ENCODE measurements around the gene RHBDL1. TPM values are rescaled to one million over a fixed set of nuclear protein-coding genes. Genes with fewer than 3 reads are reported as not detected.

Gene RHBDL1
- 0.58 and 4.4 TPM in 2 replicates for total RNA-seq

DNA sequence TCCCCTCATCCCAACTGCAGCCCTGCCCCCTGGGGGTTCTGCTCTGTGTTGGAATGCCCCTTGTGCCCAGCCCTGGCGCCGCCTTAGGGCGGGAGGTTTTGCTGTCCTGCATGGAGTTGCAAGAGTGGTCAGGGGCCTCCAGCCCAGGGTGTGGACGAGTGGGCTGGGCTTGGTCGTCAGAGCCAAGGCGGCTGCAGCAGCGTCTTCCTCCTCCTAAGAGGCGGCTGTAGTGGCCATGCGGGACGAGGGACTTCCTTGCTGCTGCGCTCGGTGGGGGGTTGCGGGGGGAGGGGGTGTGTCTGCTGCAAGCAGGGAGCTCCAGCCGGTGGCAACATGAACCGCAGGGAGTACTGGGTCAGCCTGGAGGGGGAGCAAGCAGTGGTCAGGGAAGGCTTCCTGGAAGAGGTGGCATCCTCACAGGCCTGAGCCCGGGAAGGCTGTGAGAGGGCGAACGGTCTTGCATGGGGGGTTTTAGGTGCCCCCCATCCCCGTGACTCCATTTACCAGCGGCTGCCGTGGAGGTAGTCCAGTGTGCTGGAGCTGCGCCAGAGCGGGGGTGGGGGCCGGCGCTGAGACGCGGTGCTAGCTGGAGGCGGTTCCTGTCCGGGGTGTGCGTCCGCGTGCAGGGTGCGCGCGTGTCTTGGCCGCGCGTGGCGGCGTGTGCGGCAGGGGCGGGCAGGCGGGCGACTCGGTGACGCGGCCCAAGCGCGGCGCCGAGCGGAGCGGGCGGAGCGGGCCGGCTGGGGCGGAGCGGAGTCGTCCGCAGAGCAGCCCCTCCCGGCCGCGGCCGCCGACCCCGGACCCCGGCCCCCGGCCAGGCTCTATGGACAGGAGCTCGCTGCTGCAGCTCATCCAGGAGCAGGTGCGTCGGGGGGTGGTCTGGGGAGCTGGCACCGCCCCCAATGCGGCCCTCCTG lies at the start of gene RHBDL1:
RHBDL1 (plus strand) TSS at position 704 of the 916 bp plus-strand sequence; CDS start at position 824, 120 bp downstream.

DNA sequence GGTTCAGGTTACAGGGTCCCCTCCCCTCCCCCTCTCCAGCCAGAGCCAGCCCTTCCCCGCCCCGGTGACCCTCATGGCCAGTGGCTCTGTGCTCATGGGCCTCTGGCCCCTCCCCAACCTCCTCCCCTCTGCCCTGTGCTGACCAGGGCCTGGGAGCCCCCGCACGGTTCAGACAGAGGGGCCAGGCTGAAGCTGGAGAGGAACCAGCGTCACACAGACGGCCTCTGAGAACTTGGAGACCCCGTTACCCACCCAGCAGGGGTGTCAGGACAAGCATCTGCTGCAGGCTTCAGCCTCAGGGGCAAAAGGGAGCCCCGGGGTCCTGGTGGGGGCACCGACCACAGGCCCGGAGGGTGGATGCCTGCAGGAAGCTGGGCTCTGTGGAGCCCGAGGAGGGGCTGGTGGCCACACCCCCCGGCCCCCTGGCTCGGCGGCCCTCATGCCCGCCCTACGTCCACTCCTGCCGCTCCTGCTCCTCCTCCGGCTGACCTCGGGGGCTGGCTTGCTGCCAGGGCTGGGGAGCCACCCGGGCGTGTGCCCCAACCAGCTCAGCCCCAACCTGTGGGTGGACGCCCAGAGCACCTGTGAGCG lies 44.6 kb upstream of the RHBDL1 start, which contains the start of gene WFIKKN1:
WFIKKN1 (plus strand) TSS at position 171 of the 591 bp plus-strand sequence; CDS start at position 440, 269 bp downstream.

DNA sequence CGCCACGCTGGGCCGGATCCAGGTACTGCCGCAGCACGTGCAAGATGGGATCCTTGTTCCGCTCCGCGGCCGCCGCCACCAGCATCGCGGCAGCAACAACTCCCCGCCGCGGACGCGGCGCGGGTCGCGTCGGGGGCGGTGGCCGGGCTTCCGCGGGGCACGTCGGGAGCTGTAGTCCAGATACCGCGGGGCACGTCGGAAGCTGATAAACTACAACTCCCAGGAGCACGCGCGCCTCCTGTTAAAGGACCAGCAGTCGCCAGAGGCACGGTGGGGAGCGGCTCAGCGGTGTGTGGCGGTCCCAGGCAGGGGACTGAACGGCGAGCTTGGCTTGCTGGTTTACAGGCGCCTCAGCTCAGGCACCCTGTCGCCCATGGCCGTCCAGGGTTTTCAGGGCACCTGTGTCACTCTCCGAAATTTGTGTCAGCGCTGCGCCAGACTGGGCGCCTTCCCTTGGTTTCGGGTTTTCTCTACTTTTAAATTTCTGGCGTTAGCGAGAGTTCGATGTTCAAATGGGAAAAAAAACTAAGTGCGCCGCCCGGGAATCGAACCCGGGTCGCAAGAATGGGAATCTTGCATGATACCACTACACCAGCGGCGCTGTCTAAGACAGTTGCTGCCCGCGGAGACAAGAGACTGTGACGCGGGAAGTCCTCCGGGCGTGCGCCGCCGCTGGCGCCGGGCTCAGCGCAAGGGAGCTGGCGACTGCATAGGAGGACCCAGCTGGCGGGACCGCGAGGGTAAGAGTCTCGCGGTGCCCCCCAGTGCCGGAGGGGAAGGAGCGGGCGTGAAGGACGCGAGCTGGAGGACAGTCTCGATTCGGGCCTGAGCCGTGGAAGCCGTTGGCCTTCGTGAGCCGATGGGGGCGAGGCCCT lies 39.0 kb upstream of the RHBDL1 start, which contains the start of gene METTL26:
METTL26 (minus strand) TSS at position 100 of the 875 bp plus-strand sequence; CDS start at position 85, 15 bp downstream.

DNA sequence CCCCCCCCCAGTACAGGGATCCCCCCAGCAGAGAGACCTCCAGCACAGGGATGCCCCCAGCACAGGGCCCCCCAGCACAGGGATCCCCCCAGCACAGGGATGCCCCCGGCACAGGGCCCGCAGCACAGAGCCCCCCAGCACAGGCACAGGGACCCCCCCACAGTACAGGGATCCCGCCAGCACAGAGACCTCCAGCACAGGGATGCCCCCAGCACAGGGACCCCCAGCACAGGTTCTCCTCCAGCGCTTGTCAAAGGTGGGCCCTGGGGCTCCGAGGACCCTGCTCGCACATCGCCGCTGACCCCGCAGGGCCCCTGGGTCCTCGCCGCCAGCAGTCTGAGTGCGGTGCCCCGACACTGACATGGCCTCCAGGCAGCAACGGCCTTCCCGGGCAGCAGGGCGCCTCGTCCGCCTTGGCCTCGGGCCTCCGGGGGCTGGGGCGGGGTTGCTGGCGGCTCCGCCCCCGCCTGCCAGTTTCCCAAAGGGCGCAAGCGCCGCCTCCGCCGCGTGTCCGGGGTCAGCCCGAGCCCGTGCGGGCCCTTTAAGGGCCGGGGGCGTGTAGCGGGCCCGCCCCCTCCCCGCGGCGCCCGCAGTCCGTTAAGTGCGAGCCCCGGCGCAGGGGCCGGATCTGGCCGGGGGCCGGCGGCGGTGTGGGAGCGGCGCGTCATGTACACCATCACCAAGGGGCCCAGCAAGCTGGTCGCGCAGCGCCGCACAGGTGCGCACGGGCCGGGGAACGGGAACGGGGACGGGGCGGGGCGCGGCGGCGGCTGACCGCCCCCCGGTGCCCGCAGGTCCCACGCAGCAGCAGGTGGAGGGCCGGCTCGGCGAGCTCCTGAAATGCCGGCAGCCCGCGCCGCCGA lies 33.9 kb upstream of the RHBDL1 start, which contains the start of gene MCRIP2:
MCRIP2 (plus strand) TSS at position 503 of the 863 bp plus-strand sequence; CDS start at position 667, 164 bp downstream.

DNA sequence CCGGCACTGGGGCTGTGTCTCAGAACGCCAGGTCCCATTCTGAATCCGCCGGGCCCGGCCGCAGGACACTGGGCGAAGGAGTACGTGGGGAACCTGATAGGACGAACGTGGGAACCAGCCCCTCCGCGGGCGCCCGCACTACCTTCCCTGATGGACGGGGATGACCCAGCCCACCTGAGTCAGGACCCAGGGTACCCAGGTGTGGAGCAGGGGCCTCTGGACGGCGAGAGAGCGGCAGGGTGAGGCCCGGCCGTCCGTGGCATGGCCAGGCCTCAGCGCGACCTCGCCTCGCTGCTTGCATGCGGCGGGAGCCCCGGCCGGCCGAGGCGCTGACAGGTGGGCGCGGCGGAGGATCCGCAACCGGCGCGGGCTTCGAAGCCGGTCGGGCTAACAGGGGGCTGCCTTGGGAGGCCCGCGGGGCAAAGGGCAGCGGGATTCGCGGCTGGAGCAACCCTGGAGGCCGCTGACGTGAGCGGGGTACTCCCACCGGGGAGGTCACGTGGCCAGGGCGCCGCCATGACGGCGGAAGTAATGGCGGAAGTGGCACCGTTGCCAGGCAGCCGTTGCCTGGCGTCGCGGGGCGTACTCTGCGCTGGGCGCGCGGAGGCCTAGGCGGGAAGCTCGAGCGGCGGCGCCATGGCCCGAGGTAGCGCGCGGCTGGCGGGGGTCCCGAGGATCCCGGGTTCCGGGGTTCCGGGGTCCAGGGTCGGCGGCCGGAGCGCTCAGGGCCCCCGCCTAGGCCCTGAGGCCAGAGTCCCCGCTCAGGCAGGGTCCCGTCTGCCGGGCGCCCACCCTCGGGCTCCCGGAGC lies 26.5 kb upstream of the RHBDL1 start, which contains the start of gene WDR90:
WDR90 (plus strand) TSS at position 585 of the 809 bp plus-strand sequence; CDS start at position 637, 52 bp downstream.

DNA sequence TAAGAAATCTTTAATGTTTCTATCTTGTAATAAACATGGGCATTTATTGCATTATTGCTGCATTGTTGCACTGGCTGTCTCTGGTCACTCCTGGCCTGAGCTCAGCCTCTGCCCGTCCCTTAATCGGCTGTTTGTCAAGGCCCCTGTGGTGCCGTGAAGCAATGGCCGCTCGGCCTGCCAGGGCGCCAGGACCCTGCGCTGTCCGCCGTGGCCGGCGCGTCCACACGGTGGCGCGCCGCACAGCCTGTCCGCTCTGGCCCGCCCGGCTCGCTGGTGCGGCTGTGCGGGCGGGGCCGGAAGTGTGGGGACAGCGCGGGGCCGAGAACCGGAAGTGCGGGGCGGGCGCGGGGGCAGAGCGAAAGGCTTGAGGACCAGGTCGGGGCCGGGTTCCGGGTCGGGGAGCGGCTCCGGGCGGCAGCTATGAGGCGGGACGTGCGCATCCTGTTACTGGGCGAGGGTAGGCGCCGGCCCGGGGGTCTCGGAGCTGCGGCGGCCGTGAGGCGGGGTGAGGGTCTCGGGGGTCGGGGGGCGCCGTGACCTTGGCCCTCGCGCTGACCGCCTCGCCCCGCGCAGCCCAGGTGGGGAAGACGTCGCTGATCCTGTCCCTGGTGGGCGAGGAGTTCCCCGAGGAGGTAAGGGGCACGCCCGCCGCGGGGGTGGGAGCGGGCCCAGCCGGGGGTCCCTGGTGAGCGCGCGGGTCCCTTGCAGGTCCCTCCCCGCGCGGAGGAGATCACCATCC lies 7.5 kb upstream of the RHBDL1 start, which contains the start of gene RHOT2:
RHOT2 (plus strand) TSS at position 353 of the 739 bp plus-strand sequence; CDS start at position 421, 68 bp downstream.

DNA sequence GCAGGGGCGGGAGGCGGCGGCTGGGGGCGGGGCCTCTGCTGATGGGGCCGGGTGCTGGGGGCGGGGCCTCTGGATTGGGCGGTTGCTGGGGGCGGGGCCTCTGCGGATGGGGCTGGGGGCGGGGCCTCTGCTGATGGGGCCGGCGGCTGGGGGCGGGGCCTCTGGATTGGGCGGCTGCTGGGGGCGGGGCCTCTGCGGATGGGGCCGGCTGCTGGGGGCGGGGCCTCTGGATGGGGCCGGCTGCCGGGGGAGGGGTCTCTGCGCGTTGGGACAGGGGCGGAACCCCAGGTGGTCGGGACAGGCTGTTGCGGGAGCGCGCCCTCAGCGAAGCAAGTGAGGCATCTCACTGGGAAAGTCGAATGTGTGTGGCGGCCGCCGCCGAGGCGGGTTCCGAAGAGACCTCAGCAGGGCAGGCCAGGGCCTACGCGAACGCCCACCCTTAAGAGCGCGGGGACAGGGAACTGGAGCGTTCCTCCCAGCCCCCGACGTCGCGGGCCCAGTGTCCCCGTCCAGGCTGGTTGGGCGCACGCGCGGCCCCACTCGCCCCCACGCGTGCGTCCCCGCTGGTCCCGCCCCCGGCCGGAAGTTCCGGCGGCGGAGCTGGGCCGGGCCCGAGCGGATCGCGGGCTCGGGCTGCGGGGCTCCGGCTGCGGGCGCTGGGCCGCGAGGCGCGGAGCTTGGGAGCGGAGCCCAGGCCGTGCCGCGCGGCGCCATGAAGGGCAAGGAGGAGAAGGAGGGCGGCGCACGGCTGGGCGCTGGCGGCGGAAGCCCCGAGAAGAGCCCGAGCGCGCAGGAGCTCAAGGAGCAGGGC lies 4.5 kb downstream of the RHBDL1 start, which contains the start of gene STUB1:
STUB1 (plus strand) TSS at position 597 of the 811 bp plus-strand sequence; CDS start at position 713, 116 bp downstream.

DNA sequence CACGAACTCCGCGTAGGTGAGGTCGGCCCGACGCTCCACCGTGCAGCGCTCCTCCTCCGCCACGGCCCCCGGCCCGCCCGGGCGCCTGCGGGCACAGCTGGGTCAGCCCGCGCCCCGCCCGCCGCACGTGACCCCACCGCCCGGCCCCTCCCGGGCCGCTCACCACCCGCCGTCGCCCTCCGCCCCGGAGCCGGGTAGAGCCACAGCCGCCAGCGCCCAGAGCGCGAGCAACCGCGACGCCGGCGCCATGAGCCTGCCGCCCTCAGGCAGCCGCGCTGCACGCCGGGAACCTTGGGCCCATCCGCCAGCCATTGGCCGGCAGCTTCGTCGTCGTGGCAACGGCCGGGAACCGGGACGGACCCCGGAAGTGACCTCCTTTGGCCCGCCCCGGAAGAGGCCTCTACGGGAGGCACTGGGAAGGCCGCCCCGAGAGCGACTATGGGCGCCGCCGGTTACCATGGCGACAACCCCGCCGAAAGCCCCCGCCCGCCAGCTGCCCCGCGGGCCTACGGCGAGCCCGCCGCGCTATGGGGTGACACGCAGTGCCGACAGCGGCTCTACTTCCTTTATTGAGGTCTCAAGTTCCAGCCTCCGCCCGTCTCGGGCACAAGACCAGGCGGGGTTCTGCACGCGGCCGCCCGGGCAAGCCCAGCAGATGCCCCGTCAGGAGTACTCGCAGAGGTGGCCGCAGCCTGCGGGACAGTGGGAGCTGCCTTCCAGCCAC lies 8.8 kb downstream of the RHBDL1 start, which contains the start of gene JMJD8:
JMJD8 (minus strand) TSS at position 264 of the 724 bp plus-strand sequence; CDS start at position 249, 15 bp downstream.

DNA sequence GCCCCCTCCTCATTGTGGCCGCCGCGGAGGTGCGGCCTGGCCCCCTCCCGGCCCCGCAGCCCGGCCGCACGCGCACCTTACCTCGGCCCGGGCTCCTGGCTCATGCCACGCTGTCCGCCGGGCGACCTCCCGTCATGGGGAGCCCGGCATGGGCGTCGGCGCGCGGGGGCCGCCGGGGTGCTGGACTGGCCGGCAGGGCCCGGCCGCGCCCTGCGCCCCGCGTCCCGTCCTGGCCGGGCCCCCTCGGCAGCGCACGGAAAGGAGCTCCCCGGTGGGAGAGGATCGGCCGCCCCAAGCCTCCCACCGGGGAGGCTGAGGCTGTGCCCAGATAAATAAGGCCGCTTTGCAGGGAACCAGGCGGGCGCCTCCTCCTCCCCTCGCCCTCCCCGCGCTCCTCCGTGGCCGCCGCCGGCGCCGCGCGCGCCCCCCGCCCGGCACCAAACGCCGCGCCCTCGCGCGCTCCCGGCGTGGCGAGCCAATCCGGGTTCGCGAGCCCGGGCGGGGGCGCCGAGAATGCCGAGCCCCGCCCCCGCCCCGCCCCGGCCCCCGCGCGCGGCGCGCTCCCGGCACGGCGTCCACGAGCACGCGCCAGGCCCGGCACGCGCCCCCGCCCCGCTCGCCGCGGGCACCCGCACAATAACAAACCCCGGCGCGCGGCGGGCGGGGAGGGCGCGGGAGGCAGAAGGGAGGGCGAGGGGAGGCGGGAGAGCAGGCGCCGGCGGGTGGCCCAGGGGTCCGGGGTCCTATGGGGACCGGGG lies 30.1 kb downstream of the RHBDL1 start, which contains the start of gene FBXL16:
FBXL16 (minus strand) TSS at position 371 of the 758 bp plus-strand sequence. CDS start 8,396 bp downstream, outside the sequence.

DNA sequence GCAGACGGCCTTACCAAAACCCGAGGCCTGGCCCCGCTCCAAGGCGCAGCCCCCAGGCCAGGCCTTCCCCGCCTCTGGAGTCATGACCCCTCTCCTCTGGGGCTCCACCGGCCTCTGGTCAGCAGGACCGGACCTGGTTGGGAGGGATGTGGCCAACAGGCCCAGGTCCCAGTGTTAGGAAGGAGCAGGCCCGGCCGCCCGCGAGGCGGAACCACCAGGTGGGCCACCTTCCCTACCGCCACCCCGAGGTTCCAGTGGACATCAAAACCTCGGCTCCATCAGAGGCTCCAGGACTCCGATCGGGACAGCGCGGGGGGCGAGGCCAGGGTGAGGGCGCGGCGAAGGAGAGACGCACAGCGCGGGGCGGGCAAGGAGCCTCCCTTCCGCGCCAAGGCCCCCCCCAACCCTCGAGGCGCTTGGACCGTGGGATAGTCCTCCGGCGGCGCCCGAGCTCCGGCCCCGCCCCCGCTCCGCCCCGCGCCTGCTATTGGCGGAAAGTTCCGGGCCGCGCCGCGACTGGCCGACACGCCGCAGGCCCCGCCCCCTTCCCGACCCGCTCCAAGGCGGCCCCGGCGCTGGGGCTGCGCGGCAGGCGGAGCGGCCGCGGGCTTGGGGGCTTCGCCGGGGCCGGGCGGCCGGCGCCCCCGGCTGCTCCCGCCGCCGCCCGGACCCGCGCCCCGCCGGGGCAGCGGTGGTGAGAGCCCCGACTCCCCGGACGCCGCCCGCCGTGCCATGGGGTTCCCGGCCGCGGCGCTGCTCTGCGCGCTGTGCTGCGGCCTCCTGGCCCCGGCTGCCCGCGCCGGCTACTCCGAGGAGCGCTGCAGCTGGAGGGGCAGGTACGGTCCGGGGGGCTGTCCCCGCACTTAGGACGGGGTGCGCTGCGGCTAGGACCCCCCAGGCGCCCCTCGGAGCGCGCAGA lies 39.3 kb downstream of the RHBDL1 start, which contains the start of gene METRN:
METRN (plus strand) TSS at position 561 of the 919 bp plus-strand sequence; CDS start at position 733, 172 bp downstream.

DNA sequence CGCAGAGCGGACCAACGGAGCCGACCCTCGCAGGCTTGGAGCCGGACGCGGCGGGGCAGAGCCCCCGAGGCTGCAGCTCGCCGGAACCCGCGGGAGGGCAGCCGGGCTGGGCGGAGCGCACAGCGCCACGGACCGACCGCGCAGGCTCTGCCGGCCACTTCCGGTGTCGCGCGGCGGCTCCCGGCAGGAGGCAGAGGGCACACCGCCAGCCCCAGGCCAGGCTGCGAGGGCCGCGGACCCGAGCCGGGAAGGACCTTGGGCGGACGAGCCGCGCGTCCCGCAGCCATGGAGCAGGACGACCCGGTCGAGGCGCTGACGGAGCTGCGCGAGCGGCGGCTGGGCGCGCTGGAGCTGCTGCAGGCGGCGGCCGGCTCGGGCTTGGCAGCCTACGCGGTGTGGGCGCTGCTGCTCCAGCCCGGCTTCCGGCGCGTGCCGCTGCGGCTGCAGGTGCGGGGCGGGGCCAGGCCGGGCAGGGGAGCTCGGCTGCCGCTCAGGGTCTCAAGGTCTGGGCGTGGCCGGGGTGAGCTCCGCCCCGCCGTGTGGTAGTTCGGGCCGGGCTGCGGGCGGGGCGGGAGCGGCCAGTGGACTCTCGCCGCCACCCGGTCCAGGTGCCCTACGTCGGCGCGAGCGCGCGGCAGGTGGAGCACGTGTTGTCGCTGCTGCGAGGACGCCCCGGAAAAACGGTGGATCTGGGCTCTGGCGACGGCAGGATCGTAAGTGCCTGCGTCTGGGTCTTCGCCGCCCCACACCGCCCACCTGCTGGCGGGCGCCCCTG lies 45.7 kb downstream of the RHBDL1 start, which contains the start of gene ANTKMT:
ANTKMT (plus strand) TSS at position 157 of the 775 bp plus-strand sequence; CDS start at position 286, 129 bp downstream.

DNA sequence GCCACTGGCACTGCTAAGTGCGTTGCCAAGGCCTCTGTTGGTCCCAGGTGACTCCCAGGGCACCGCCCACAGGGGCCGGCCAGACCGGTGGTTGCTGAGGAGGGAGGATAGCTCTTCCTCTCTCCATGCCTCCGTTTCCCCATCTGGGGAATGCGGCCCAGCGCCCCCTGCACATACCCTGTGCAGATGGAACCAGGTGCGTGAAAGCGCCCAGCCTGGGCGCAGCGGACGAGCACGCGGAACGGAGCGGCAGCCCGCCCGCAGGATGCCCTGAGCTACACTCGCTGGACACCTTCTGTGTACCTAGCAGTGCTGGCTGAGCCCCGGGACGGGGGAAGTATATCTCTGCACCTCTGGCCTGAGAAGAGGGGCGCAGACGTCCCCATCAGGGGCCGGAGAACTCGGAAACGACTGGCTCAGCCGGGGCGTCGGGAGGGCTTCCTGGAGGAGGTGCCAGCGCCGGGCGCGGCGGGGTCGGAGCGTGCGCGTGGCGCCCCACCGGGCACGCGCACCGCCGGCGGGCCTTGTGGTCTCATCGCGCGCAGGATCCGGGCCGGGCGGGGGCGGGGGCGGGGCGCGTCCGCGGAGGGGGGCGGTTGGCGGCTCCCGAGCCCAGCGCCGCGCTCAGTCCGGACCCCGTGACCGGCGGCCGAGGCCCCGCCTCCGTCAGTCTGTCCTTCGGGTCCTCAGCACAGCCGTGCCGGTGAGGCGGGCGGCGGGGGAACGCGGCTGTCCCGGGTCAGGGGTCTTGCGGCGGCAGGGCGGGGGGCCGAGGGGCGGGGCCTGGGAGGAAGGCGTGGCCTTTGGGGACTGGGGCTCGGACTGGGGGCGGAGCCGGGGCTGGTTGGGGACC lies 51.2 kb downstream of the RHBDL1 start, which contains the start of the genes CCDC78 and HAGHL:
CCDC78 (minus strand) TSS at position 6 of the 853 bp plus-strand sequence. CDS start 76 bp downstream, outside the sequence.
HAGHL (plus strand) TSS at position 669 of the 853 bp plus-strand sequence. CDS start 404 bp downstream, outside the sequence.

